Liver (tissue), 9 donors: Measurements from ENCODE around the gene CLEC3B. TPM values are rescaled to one million over a fixed set of nuclear protein-coding genes. Genes with fewer than 3 reads are reported as not detected.

ENCODE experiments used
- DNase-seq: peaks from one replicate; pipeline ENCODE4 v3.0.0-alpha.2; 2017; ENCODE audit warnings: low spot score
- H3K27ac ChIP-seq, 2 donors: one replicate each; pipeline ENCODE4 v1.7.0; 2013; ENCODE audit warnings: inconsistent platforms in 2 of 2, low read length in 2 of 2, control low read depth in 1 of 2, low read depth in 1 of 2, mild to moderate bottlenecking in 1 of 2
- H3K27me3 ChIP-seq, 4 donors: one replicate each; pipeline versions ENCODE4 v1.6.1 to v1.7.0; 2013; ENCODE audit warnings: low read length in 3 of 4, inconsistent platforms in 1 of 4, mild to moderate bottlenecking in 1 of 4, moderate library complexity in 1 of 4; ENCODE audit not compliant: control insufficient read depth in 4 of 4, insufficient read depth in 4 of 4
- H3K36me3 ChIP-seq, 4 donors: one replicate each; pipeline versions ENCODE4 v1.6.1 to v1.7.0; 2013; ENCODE audit warnings: low read length in 3 of 4, mild to moderate bottlenecking in 3 of 4, low read depth in 1 of 4, moderate library complexity in 1 of 4; ENCODE audit not compliant: control insufficient read depth in 4 of 4, insufficient read depth in 3 of 4
- H3K4me1 ChIP-seq, 4 donors: one replicate each; pipeline versions ENCODE4 v1.6.1 to v1.7.0; 2013; ENCODE audit warnings: low read length in 3 of 4, mild to moderate bottlenecking in 3 of 4, moderate library complexity in 1 of 4; ENCODE audit not compliant: control insufficient read depth in 4 of 4, insufficient read depth in 4 of 4
- H3K4me3 ChIP-seq, 3 donors: one replicate each; pipeline versions ENCODE4 v1.6.1 to v1.7.0; 2013; ENCODE audit warnings: low read length in 3 of 3, control low read depth in 1 of 3, low read depth in 1 of 3, mild to moderate bottlenecking in 1 of 3
- H3K9ac ChIP-seq, 2 donors: one replicate each; pipeline ENCODE4 v1.7.0; 2013; ENCODE audit warnings: low read length in 2 of 2, mild to moderate bottlenecking in 2 of 2, moderate library complexity in 2 of 2, control low read depth in 1 of 2, low read depth in 1 of 2
- H3K9me3 ChIP-seq, 4 donors: one replicate each; pipeline versions ENCODE4 v1.6.1 to v1.7.0; 2013; ENCODE audit warnings: low read length in 3 of 4; ENCODE audit not compliant: control insufficient read depth in 4 of 4
- FOXA1 ChIP-seq: IDR thresholded peaks from 2 replicates; pipeline ENCODE4 v1.6.1; 2016; ENCODE audit warnings: antibody characterized with exemption
- FOXA2 ChIP-seq: IDR thresholded peaks from 2 replicates; pipeline ENCODE4 v1.6.1; 2016; ENCODE audit warnings: antibody characterized with exemption
- HNF4A ChIP-seq, 2 donors: conservative IDR thresholded peaks; 2 replicates each; pipeline ENCODE4 v1.6.1; 2016; ENCODE audit warnings: antibody characterized with exemption in 2 of 2, mild to moderate bottlenecking in 2 of 2
- HNF4G ChIP-seq: IDR thresholded peaks from 2 replicates; pipeline ENCODE4 v1.6.1; 2016; ENCODE audit warnings: antibody characterized with exemption
- JUND ChIP-seq, 2 donors: IDR thresholded peaks; 2 replicates each; pipeline ENCODE4 v1.6.1; 2016; ENCODE audit warnings: antibody characterized with exemption in 2 of 2
- NR2F2 ChIP-seq: IDR thresholded peaks from 2 replicates; pipeline ENCODE4 v1.6.1; 2016; ENCODE audit warnings: antibody characterized with exemption
- RAD21 ChIP-seq, 2 donors: IDR thresholded peaks; 2 replicates each; pipeline ENCODE4 v1.6.1; 2016; ENCODE audit warnings: antibody characterized with exemption in 2 of 2, mild to moderate bottlenecking in 2 of 2
- RXRA ChIP-seq, 2 donors: IDR thresholded peaks; 2 replicates each; pipeline ENCODE4 v1.6.1; 2017 to 2018; ENCODE audit warnings: antibody characterized with exemption in 2 of 2, mild to moderate bottlenecking in 1 of 2
- SP1 ChIP-seq: IDR thresholded peaks from 2 replicates; pipeline ENCODE4 v1.6.1; 2018; ENCODE audit warnings: antibody characterized with exemption, mild to moderate bottlenecking
- TAF1 ChIP-seq: conservative IDR thresholded peaks from 2 replicates; pipeline ENCODE4 v1.6.1; 2016; ENCODE audit warnings: antibody characterized with exemption, mild to moderate bottlenecking
- YY1 ChIP-seq: IDR thresholded peaks from 2 replicates; pipeline ENCODE4 v1.6.1; 2016; ENCODE audit warnings: antibody characterized with exemption, mild to moderate bottlenecking
- WGBS: extraction: QIAGEN DNeasy Blood & Tissue Kit; methylation state at CpG from one replicate; pipeline ENCODE4 v1.1.7; 2013; 5-methylcytosine and 5-hydroxymethylcytosine counted together
- polyA plus RNA-seq, 2 donors: library from polyadenylated mRNA; stranded (reverse) in 1 of 2; unstranded in 1 of 2; fragments of 200-250 nt in 1 of 2; fragments of >200 nt in 1 of 2; fragmentation: Nextera tagmentation in 1 of 2; extraction: Ambion mirVana in 1 of 2; gene quantifications; one replicate each; pipeline versions ENCODE4 v1.2.1 to v1.2.3, GENCODE V29; 2013 to 2015
- total RNA-seq, 2 donors: library from RNA; depleted of rRNA; stranded (reverse); fragments of >200 nt; gene quantifications; one replicate each; pipeline ENCODE4 v1.2.3, GENCODE V29; 2014
- TF ChIP-seq, protein P1 (sequence below): fragments of 150-350 bp; IDR thresholded peaks from 2 replicates; pipeline ENCODE4 v1.5.1; 2017; ENCODE audit warnings: improper control_type of control experiment, low read depth, low read length; ENCODE audit not compliant: missing input control
- TF ChIP-seq, protein P2 (sequence below): IDR thresholded peaks from 2 replicates; pipeline ENCODE4 v1.6.1; 2016; ENCODE audit warnings: antibody characterized with exemption
- TF ChIP-seq, protein P3 (sequence below): IDR thresholded peaks from 2 replicates; pipeline ENCODE4 v1.6.1; 2016; ENCODE audit warnings: antibody characterized with exemption
- donor health status: healthy.
- donor health status: healthy.
- donor health status: healthy.
- donor health status: healthy.
- donor health status: healthy.

The CLEC3B gene
- total and polyA plus RNA-seq, 4 donors = 7.7 to 28.8 (median 13.0) TPM

DNA sequence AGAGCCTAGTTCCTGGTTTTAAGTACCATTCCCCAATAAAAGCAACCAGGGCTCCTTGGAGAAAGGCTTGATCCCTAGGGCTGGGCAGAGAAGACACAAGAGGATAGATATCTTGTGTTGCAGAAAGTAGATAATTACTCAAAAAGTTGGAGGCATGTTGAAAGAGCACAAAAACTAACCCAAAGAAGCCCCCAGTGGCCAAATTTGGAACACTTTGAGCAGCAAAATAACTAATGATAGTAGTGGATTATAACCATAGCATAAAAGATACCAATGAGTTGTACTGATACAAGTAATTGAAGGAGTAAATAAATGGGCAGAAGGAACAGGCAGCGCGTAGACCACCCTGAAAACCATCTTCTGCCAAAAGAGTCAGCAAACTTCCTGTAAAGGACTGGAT is 38.0 kb upstream of the CLEC3B start:
- H3K27me3 ChIP-seq = no peaks in the 10 kb centered on the region
- no peaks in the 10 kb centered on the region for H3K9me3 ChIP-seq
- TF ChIP-seq, protein P1, sequence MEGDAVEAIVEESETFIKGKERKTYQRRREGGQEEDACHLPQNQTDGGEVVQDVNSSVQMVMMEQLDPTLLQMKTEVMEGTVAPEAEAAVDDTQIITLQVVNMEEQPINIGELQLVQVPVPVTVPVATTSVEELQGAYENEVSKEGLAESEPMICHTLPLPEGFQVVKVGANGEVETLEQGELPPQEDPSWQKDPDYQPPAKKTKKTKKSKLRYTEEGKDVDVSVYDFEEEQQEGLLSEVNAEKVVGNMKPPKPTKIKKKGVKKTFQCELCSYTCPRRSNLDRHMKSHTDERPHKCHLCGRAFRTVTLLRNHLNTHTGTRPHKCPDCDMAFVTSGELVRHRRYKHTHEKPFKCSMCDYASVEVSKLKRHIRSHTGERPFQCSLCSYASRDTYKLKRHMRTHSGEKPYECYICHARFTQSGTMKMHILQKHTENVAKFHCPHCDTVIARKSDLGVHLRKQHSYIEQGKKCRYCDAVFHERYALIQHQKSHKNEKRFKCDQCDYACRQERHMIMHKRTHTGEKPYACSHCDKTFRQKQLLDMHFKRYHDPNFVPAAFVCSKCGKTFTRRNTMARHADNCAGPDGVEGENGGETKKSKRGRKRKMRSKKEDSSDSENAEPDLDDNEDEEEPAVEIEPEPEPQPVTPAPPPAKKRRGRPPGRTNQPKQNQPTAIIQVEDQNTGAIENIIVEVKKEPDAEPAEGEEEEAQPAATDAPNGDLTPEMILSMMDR = peak; percentile 38
- TF ChIP-seq RAD21 (IDR thresholded peaks at IDR 0.05) = peak; percentile 26 to 41
- no peak for TF ChIP-seq HNF4G
- no peak overlapping the region for H3K4me3 ChIP-seq
- peaks cover 3 to 26% (median 12%) of the 10 kb centered on the region in 4 donors for H3K36me3 ChIP-seq
- whole genome bisulfite sequencing = 92% methylated on average over 2 of the region's 2 CpGs
- H3K4me1 ChIP-seq = peaks cover 0 to 2% (median 1%) of the 10 kb centered on the region in 4 donors
- H3K27ac ChIP-seq = no peak overlapping the region
- DNase-seq = no peak
- H3K9ac ChIP-seq = no peak overlapping the region

DNA sequence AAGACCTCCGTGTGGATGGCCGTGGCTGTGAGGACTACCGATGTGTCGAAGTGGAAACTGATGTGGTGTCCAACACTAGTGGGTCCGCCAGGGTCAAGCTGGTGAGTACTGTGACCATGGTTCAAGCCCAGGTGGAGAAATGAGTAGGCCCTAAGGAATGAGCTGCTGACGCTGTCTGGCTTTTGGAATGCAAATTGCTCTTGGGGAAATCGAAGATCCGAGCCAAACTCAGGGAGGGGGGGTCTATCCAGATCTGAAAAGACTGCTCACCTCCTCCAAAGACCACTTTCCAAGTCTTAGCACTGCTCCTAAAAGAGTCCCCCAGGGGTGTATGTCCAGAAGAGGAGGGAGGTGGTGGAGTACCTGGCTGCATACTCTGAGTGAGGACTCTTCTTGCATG is 37.0 kb upstream of the CLEC3B start:
- H3K4me1 ChIP-seq = no peaks in the 10 kb centered on the region
- H3K9ac ChIP-seq = no peak overlapping the region
- no peaks in the 10 kb centered on the region for H3K27me3 ChIP-seq
- H3K36me3 ChIP-seq = peaks cover 3 to 30% (median 12%) of the 10 kb centered on the region in 4 donors
- no peak overlapping the region for H3K4me3 ChIP-seq
- DNase-seq = no peak
- no peak overlapping the region for H3K27ac ChIP-seq
- no peaks in the 10 kb centered on the region for H3K9me3 ChIP-seq
- WGBS = 97% methylated on average over 8 of the region's 8 CpGs
- TF ChIP-seq, protein P2, sequence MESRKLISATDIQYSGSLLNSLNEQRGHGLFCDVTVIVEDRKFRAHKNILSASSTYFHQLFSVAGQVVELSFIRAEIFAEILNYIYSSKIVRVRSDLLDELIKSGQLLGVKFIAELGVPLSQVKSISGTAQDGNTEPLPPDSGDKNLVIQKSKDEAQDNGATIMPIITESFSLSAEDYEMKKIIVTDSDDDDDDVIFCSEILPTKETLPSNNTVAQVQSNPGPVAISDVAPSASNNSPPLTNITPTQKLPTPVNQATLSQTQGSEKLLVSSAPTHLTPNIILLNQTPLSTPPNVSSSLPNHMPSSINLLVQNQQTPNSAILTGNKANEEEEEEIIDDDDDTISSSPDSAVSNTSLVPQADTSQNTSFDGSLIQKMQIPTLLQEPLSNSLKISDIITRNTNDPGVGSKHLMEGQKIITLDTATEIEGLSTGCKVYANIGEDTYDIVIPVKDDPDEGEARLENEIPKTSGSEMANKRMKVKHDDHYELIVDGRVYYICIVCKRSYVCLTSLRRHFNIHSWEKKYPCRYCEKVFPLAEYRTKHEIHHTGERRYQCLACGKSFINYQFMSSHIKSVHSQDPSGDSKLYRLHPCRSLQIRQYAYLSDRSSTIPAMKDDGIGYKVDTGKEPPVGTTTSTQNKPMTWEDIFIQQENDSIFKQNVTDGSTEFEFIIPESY = no peak
- TF ChIP-seq, protein P3, sequence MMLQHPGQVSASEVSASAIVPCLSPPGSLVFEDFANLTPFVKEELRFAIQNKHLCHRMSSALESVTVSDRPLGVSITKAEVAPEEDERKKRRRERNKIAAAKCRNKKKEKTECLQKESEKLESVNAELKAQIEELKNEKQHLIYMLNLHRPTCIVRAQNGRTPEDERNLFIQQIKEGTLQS = no peak
- TF ChIP-seq JUND (IDR thresholded peaks at IDR 0.05) (no peak), HNF4A (conservative IDR thresholded peaks at IDR 0.05) (no peak)

DNA sequence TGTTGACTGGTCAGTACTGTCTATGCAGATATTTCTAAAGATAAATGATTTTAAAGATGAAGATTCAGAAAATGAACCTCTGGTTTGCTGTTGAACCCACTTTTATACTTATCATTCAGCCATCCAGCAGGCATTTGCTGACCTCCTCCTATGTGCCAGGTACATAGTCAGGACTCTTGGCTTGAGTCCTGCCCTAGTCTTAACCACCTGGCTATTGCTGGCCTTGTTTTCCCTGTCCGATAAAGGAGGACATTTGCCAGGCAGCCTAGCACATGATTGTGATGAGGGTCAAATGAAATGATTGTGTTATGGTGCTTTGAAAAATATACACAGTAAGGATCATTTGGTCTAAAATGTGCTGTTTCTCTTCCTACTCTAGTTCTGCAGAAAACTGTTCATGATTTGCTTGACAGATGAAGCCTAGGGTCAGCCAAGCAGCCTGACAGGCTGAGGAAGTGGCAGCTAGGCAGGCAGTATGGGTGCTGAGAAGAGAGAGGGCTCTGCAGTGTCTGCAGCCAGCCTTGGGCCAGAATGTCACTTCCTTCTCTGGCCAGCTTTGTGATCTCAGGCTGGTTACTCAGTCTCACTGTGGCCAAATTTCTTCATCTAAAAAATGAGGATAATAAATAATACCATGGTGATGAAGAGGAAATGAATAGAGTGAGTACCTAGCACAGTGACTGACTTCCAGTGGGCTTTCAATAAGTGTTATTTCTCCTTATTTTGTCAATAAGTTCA is 36.3 kb upstream of the CLEC3B start:
- no peak overlapping the region for H3K9ac ChIP-seq
- peaks cover under 1 to 3% (median 2%) of the 10 kb centered on the region in 4 donors for H3K4me1 ChIP-seq
- 93% methylated on average over 1 of the region's 1 CpG for WGBS
- TF ChIP-seq RXRA (IDR thresholded peaks at IDR 0.05) (no peak), FOXA2 (no peak), TAF1 (no peak), FOXA1 (no peak), YY1 (no peak), HNF4A (conservative IDR thresholded peaks at IDR 0.05) (no peak), SP1 (no peak), NR2F2 (no peak)
- TF ChIP-seq, protein P2 = no peak
- H3K27ac ChIP-seq = no peak overlapping the region
- DNase-seq = no peak
- H3K36me3 ChIP-seq = peaks cover 3 to 30% (median 12%) of the 10 kb centered on the region in 4 donors
- no peaks in the 10 kb centered on the region for H3K27me3 ChIP-seq
- no peaks in the 10 kb centered on the region for H3K9me3 ChIP-seq
- no peak overlapping the region for H3K4me3 ChIP-seq
